Stomach smooth muscle (tissue), 2 donors: ENCODE data around the gene LBHD2.

ENCODE experiments used
- H3K27ac ChIP-seq: one replicate; pipeline ENCODE4 v1.7.0; 2013; ENCODE audit warnings: mild to moderate bottlenecking, low read length, inconsistent platforms
- H3K27me3 ChIP-seq, 2 donors: one replicate each; pipeline ENCODE4 v1.7.0; 2013; ENCODE audit warnings: low read length in 2 of 2; ENCODE audit not compliant: insufficient read depth in 2 of 2, control insufficient read depth in 1 of 2
- H3K36me3 ChIP-seq, 2 donors: one replicate each; pipeline ENCODE4 v1.7.0; 2013; ENCODE audit warnings: low read length in 2 of 2; ENCODE audit not compliant: control insufficient read depth in 2 of 2, insufficient read depth in 2 of 2
- H3K4me1 ChIP-seq: one replicate; pipeline ENCODE4 v1.7.0; 2013; ENCODE audit warnings: low read length; ENCODE audit not compliant: control insufficient read depth, insufficient read depth
- H3K4me3 ChIP-seq, 2 donors: one replicate each; pipeline ENCODE4 v1.7.0; 2013; ENCODE audit warnings: low read length in 2 of 2
- H3K9ac ChIP-seq, 2 donors: one replicate each; pipeline ENCODE4 v1.7.0; 2013; ENCODE audit warnings: low read length in 2 of 2, mild to moderate bottlenecking in 1 of 2
- H3K9me3 ChIP-seq, 2 donors: one replicate each; pipeline ENCODE4 v1.7.0; 2013; ENCODE audit warnings: low read length in 2 of 2; ENCODE audit not compliant: control insufficient read depth in 2 of 2
- donor health status: healthy.
- donor health status: Pancreatic carcinoma.

The LBHD2 gene

GRCh38 chr14:103081951-103082350 lies 2.1 kb upstream of the LBHD2 start:
- Histone ChIP-seq H3K36me3 (no peaks in the 10 kb centered on the region), H3K27ac (no peak overlapping the region)

GRCh38 chr14:103085106-103086091 lies 1.4 kb downstream of the LBHD2 start:
- Histone ChIP-seq H3K36me3 (no peaks in the 10 kb centered on the region), H3K27me3 (peaks cover 24 to 26% of the 10 kb centered on the region in 2 donors), H3K4me3 (no peak overlapping the region), H3K4me1 (peaks cover 8% of the 10 kb centered on the region), H3K9ac (no peak overlapping the region), H3K27ac (no peak overlapping the region), H3K9me3 (no peaks in the 10 kb centered on the region)

More at GRCh38 chr14:103081951-103082350, 2.1 kb upstream of the LBHD2 start:
- Histone ChIP-seq H3K4me1 (peaks cover 8% of the 10 kb centered on the region), H3K27me3 (peaks cover 26 to 27% of the 10 kb centered on the region in 2 donors), H3K9ac (no peak overlapping the region), H3K4me3 (no peak overlapping the region), H3K9me3 (no peaks in the 10 kb centered on the region)

- H3K27me3 ChIP-seq, result peaks cover 18 to 27% of the 10 kb centered on the region in 2 donors
- H3K4me3 ChIP-seq, result no peak overlapping the region
Measured at GRCh38 chr14:103086771-103087342, 2.8 kb downstream of the LBHD2 start.

GRCh38 chr14:103087343-103087835 lies 3.4 kb downstream of the LBHD2 start:
- no peak overlapping the region for H3K4me3 ChIP-seq
- H3K4me1 ChIP-seq, result peaks cover 19% of the 10 kb centered on the region
- no peaks in the 10 kb centered on the region for H3K36me3 ChIP-seq
- H3K27ac ChIP-seq, result no peak overlapping the region
- no peak overlapping the region for H3K9ac ChIP-seq
- no peaks in the 10 kb centered on the region for H3K9me3 ChIP-seq
- H3K27me3 ChIP-seq, result peaks cover 14 to 27% of the 10 kb centered on the region in 2 donors

More at GRCh38 chr14:103086771-103087342, 2.8 kb downstream of the LBHD2 start:
- Histone ChIP-seq H3K36me3 (no peaks in the 10 kb centered on the region), H3K9me3 (no peaks in the 10 kb centered on the region), H3K4me1 (peaks cover 19% of the 10 kb centered on the region), H3K9ac (no peak overlapping the region), H3K27ac (no peak overlapping the region)

- no peak overlapping the region for H3K4me3 ChIP-seq
- H3K27me3 ChIP-seq, result peaks cover 14 to 24% of the 10 kb centered on the region in 2 donors
- H3K36me3 ChIP-seq, result no peaks in the 10 kb centered on the region
- H3K9me3 ChIP-seq, result no peaks in the 10 kb centered on the region
- H3K9ac ChIP-seq, result no peak overlapping the region
- H3K4me1 ChIP-seq, result peaks cover 21% of the 10 kb centered on the region
- no peak overlapping the region for H3K27ac ChIP-seq
Measured at GRCh38 chr14:103088921-103089320, 4.9 kb downstream of the LBHD2 start.

- Histone ChIP-seq H3K9ac (no peak overlapping the region), H3K27me3 (peaks cover 11 to 16% of the 10 kb centered on the region in 2 donors), H3K27ac (no peak overlapping the region), H3K36me3 (no peaks in the 10 kb centered on the region), H3K4me3 (no peak overlapping the region), H3K9me3 (no peaks in the 10 kb centered on the region), H3K4me1 (peaks cover 16% of the 10 kb centered on the region)
Measured at GRCh38 chr14:103089386-103090335, 5.7 kb downstream of the LBHD2 start.

GRCh38 chr14:103090481-103091020 lies 6.5 kb downstream of the LBHD2 start:
- Histone ChIP-seq H3K36me3 (no peaks in the 10 kb centered on the region), H3K27ac (no peak overlapping the region), H3K4me3 (peak overlapping the region in 1 of 2 donors; percentile 71), H3K9ac (no peak overlapping the region), H3K27me3 (peaks cover 5 to 8% of the 10 kb centered on the region in 2 donors), H3K4me1 (peaks cover 16% of the 10 kb centered on the region), H3K9me3 (no peaks in the 10 kb centered on the region)

GRCh38 chr14:103091041-103091882 lies 7.3 kb downstream of the LBHD2 start:
- H3K4me3 ChIP-seq, result peak overlapping the region; percentile 25 to 71
- peaks cover 2 to 6% of the 10 kb centered on the region in 2 donors for H3K27me3 ChIP-seq
- peak overlapping the region in 1 of 2 donors; percentile 54 for H3K9ac ChIP-seq
- H3K4me1 ChIP-seq, result peaks cover 16% of the 10 kb centered on the region
- H3K27ac ChIP-seq, result no peak overlapping the region
- H3K9me3 ChIP-seq, result no peaks in the 10 kb centered on the region
- H3K36me3 ChIP-seq, result no peaks in the 10 kb centered on the region

- H3K27ac ChIP-seq, result no peak overlapping the region
- peak overlapping the region; percentile 9 to 71 for H3K4me3 ChIP-seq
- no peak overlapping the region for H3K9ac ChIP-seq
- no peaks in the 10 kb centered on the region for H3K36me3 ChIP-seq
- peaks cover 16% of the 10 kb centered on the region for H3K4me1 ChIP-seq
- H3K9me3 ChIP-seq, result no peaks in the 10 kb centered on the region
- H3K27me3 ChIP-seq, result peaks cover 2 to 6% of the 10 kb centered on the region in 2 donors
Measured at GRCh38 chr14:103091883-103092222, 7.8 kb downstream of the LBHD2 start.
